Limb (tissue), 2 donors: ENCODE measurements around the gene SHROOM2.

ENCODE experiments used
- DNase-seq, 2 donors: peaks; one replicate each; pipeline ENCODE4 v3.0.0-alpha.2; 2016; ENCODE audit errors: extremely low spot score in 2 of 2

The SHROOM2 gene

GRCh38 chrX:9997524-9997923 is 211.3 kb downstream of the SHROOM2 start:
- DNase-seq, result no peak
